Measurements from ENCODE around the gene SLC16A2. TPM values are rescaled to one million over a fixed set of nuclear protein-coding genes. Genes with fewer than 3 reads are reported as not detected.

SLC16A2 gene
- total RNA-seq = 1.5 and 3.2 TPM in 2 replicates

DNA sequence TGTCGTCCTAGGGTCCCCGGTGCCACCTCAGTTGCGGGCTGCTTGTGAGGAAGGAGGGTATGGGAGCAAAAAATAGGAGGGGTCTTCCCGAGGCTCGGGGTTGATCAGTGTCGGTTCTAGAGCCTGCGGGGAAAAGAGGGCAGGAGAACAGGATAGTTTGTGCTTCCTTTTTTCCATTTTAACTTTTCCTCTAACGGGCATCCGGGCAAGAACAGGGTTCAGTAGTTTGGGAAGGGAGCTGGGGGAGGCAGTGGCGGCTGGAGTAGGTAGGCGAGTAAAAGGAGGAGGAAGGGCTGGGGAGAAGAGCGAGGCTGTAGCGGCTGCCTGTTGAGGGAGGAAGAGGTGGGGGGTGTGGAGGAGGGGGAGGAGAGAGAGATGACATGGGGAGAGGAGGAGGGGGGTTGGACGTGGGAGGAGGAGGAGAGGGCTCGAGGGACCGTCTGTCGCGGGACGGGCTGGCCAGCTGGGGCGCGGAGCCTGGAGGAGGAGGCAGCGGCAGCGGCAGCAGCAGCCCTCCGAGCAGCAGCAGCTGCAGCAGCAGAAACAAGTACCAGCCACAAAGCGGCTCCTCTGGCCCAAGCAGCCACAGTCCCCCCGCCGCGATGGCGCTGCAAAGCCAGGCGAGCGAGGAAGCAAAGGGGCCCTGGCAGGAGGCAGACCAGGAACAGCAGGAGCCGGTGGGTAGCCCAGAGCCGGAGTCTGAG lies at the start of gene SLC16A2:
Gene SLC16A2 (plus strand): TSS at position 458 of the 704 bp plus-strand sequence. CDS start 145 bp downstream, at position 603.

Small RNA genes lying within 50 kb of the gene (small RNA-seq; reads per million reads assigned to genes)
- not detected for gene RN7SL790P

Other genes with a start within 250 kb of the SLC16A2 start
- not detected in 2 replicates for gene ZCCHC13, start 117.3 kb upstream of the SLC16A2 start, total RNA-seq
- gene RLIM, start 193.1 kb downstream of the SLC16A2 start, total RNA-seq = 86.0 and 87.5 TPM in 2 replicates

All from thoracic aorta endothelial cell (primary cell).